Activated T-cell treated with anti-CD3 and anti-CD28 coated beads, Interleukin-2, amount 50 U/mL, for 72 hours (primary cell): Measurements from ENCODE around the gene RTP4. TPM values are rescaled to one million over a fixed set of nuclear protein-coding genes. Genes with fewer than 3 reads are reported as not detected.

ENCODE experiments used
- ATAC-seq, 2 donors: fragments of 150-1000 bp; cut with Tn5 transposase; replicated peaks in 1 of 2; 2 replicates each; pipeline ENCODE4 v1.10.0; 2021; ENCODE audit warnings: moderate library complexity in 2 of 2, mild to moderate bottlenecking in 1 of 2
- DNase-seq, 2 donors: peaks; one replicate each; pipeline ENCODE4 v3.0.0; 2021 to 2022; ENCODE audit warnings: mixed read lengths in 1 of 2
- H3K27ac Mint-ChIP-seq: one replicate; pipeline ENCODE4 v1.8.0; 2022; ENCODE audit warnings: mild to moderate bottlenecking, moderate library complexity, mixed read lengths
- H3K27me3 Mint-ChIP-seq: one replicate; pipeline ENCODE4 v1.8.0; 2022; ENCODE audit warnings: low read depth, mixed read lengths
- H3K36me3 Mint-ChIP-seq, 2 donors: one replicate each; pipeline ENCODE4 v1.8.0; 2022; ENCODE audit warnings: mixed read lengths in 2 of 2, mild to moderate bottlenecking in 1 of 2; ENCODE audit not compliant: insufficient read depth in 2 of 2
- H3K4me1 Mint-ChIP-seq: one replicate; pipeline ENCODE4 v1.8.0; 2022; ENCODE audit warnings: low read depth, mixed read lengths
- H3K4me3 Mint-ChIP-seq, 2 donors: one replicate each; pipeline ENCODE4 v1.8.0; 2022; ENCODE audit warnings: mild to moderate bottlenecking in 2 of 2, mixed read lengths in 2 of 2, moderate library complexity in 2 of 2
- H3K9me3 Mint-ChIP-seq, 2 donors: one replicate each; pipeline ENCODE4 v1.8.0; 2022; ENCODE audit warnings: mixed read lengths in 2 of 2
- total RNA-seq, 2 donors: library from RNA; stranded (reverse); gene quantifications; one replicate each; pipeline ENCODE4 v1.2.3, GENCODE V29; 2022

Gene RTP4
- total RNA-seq, 2 donors from 2014 or later = 2.8 to 3.4 TPM

GRCh38 chr3:187343670-187344069 is 24.5 kb upstream of the RTP4 start:
- ATAC-seq = no peak
- H3K36me3 Mint-ChIP-seq = no peaks in the 10 kb centered on the region
- H3K9me3 Mint-ChIP-seq = no peaks in the 10 kb centered on the region
- H3K4me3 Mint-ChIP-seq = no peak overlapping the region
- peaks cover 15% of the 10 kb centered on the region for H3K27me3 Mint-ChIP-seq
- peaks cover 4% of the 10 kb centered on the region for H3K4me1 Mint-ChIP-seq
- DNase-seq = no peak
- H3K27ac Mint-ChIP-seq = no peak overlapping the region

DNA sequence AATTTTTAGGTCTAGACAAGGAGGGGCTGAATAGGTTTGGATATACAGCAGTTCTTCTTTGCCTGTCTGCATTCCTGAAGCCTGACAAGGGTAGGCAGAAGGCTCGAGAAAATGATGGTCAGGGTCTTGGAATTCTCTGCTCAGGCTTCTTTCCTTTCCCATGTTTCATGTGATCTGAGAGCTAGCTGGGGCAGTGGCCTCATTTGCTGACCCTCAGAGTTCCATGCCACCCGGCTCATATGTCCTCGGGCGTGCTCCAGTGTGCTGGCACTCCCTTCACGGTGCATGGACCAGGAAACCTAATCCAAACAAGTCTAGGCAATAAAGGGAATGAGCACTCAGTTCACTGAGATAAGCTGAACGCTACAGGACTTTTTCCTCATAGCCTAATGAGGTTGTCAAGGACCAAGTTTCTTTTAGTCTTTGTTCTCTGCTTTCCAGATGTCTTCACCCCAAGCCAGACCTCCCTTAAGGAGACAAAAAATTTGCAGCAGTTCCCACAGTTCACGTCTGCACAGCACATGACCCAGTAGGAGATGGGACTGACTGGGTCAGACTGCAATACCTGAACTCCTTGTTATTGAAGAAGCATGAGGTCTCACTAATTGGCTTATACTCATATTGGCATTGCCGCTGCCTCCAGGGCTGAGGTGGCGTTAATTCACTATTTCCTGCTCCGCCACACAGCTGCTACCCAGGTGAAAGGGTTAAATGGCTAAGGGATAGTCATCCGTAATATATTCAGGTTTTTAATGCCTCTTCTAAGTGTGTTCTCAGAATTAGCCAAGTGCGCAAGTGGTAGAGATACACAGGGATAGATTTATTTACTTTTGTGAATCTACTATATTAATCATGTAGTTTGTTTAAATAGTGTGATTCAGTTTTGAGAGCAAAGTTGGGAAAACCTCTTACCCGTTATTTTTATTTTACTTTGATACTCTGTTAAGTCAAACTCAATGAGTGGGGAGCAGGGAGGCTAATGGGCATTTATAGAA is 15.3 kb upstream of the RTP4 start:
- Mint-ChIP-seq H3K27ac (no peak overlapping the region), H3K9me3 (no peaks in the 10 kb centered on the region), H3K36me3 (no peaks in the 10 kb centered on the region), H3K4me1 (no peaks in the 10 kb centered on the region), H3K4me3 (no peak overlapping the region), H3K27me3 (peaks cover 7% of the 10 kb centered on the region)
- no peak for ATAC-seq
- DNase-seq = no peak

GRCh38 chr3:187358068-187358467 is 10.1 kb upstream of the RTP4 start:
- no peak for DNase-seq
- no peaks in the 10 kb centered on the region for H3K27me3 Mint-ChIP-seq
- no peak overlapping the region for H3K27ac Mint-ChIP-seq
- H3K4me1 Mint-ChIP-seq = peaks cover 10% of the 10 kb centered on the region
- no peak for ATAC-seq
- H3K36me3 Mint-ChIP-seq = no peaks in the 10 kb centered on the region
- H3K4me3 Mint-ChIP-seq = no peak overlapping the region
- H3K9me3 Mint-ChIP-seq = no peaks in the 10 kb centered on the region

DNA sequence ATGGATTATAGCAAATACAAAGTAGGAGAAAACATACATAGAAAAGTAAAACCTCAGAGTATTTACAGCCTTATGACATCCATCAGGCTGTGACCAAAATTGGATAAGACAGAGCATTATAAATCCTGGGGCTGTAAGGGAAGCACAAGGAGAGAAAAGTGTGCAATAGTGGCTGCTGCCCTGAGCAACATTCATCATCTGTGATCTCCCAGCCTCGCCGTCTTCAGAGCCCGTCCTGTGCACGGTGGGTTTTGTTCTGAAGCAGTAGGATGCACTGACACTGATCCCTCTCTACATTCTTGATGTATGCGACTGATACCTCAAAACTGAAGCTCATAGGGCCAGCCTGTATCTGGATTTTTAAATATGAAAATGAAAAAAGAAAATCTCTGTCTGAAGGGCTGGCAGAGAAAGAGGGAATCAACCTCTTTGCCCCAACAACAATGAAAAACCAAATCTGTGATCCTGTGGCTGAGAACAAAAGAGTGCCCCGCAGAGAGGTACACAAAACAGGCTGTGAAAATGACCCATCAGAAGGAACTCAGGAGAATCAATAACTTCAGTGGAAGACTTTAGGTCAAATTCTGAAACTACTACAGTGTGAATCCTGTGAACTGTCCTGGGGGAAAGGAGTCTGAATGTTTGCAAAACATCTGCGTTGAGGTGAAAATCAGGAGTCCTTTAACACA is 8.2 kb upstream of the RTP4 start:
- ATAC-seq = no peak
- H3K36me3 Mint-ChIP-seq = no peaks in the 10 kb centered on the region
- H3K27me3 Mint-ChIP-seq = no peaks in the 10 kb centered on the region
- H3K4me3 Mint-ChIP-seq = no peak overlapping the region
- no peak for DNase-seq
- H3K4me1 Mint-ChIP-seq = peaks cover 10% of the 10 kb centered on the region
- no peak overlapping the region for H3K27ac Mint-ChIP-seq
- H3K9me3 Mint-ChIP-seq = no peaks in the 10 kb centered on the region

GRCh38 chr3:187360596-187360995 is 7.6 kb upstream of the RTP4 start:
- ATAC-seq (no peak), DNase-seq (no peak)
- no peak overlapping the region for H3K27ac Mint-ChIP-seq
- no peaks in the 10 kb centered on the region for H3K9me3 Mint-ChIP-seq
- H3K36me3 Mint-ChIP-seq = no peaks in the 10 kb centered on the region
- H3K4me3 Mint-ChIP-seq = no peak overlapping the region
- peaks cover 10% of the 10 kb centered on the region for H3K4me1 Mint-ChIP-seq
- no peaks in the 10 kb centered on the region for H3K27me3 Mint-ChIP-seq

GRCh38 chr3:187361835-187362234 is 6.3 kb upstream of the RTP4 start:
- ATAC-seq = peak; percentile 39 to 62
- Mint-ChIP-seq H3K9me3 (no peaks in the 10 kb centered on the region), H3K27me3 (no peaks in the 10 kb centered on the region), H3K4me3 (no peak overlapping the region), H3K27ac (no peak overlapping the region), H3K4me1 (peaks cover 10% of the 10 kb centered on the region), H3K36me3 (no peaks in the 10 kb centered on the region)
- no peak for DNase-seq

DNA sequence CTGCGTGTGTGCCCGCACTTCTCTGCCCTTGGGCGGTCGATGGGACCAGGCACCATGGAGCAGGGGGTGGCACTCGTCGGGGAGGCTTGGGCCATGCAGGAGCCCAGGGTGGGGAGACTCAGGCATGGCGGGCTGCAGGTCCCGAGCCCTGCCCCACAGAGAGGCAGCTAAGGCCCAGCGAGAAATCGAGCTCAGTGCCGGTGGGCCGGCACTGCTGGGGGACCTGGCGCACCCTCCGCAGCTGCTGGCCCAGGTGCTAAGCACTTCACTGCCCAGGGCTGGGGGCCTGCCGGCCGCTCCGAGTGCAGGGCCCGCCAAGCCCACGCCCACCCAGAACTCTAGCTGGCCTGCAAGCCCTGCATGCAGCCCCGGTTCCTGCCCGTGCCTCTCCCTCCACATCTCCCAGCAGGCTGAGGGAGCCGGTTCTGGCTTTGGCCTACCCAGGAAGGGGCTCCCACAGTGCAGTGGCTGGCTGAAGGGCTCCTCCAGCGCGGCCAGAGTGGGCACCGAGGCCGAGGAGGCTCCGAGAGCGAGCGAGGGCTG is 553 bp upstream of the RTP4 start:
- Mint-ChIP-seq H3K9me3 (no peaks in the 10 kb centered on the region), H3K27me3 (no peaks in the 10 kb centered on the region), H3K4me3 (peak overlapping the region; percentile 88 to 90), H3K36me3 (peaks cover 1 to 6% of the 10 kb centered on the region in 2 donors), H3K4me1 (peaks cover 22% of the 10 kb centered on the region), H3K27ac (peak overlapping the region; percentile 97)
- DNase-seq (no peak), ATAC-seq (peak in 1 of 2 donors; percentile 27)

- Mint-ChIP-seq H3K9me3 (no peaks in the 10 kb centered on the region), H3K27ac (peak overlapping the region; percentile 97), H3K4me3 (peak overlapping the region; percentile 88 to 90), H3K27me3 (no peaks in the 10 kb centered on the region), H3K36me3 (peaks cover 1 to 6% of the 10 kb centered on the region in 2 donors), H3K4me1 (peaks cover 21% of the 10 kb centered on the region)
- peak in 1 of 2 donors; percentile 24 for ATAC-seq
- no peak for DNase-seq
Measured at GRCh38 chr3:187369089-187369447, 883 bp downstream of the RTP4 start.

GRCh38 chr3:187370051-187370450 is 1.9 kb downstream of the RTP4 start:
- H3K36me3 Mint-ChIP-seq = peaks cover 4 to 6% of the 10 kb centered on the region in 2 donors
- H3K27me3 Mint-ChIP-seq = no peaks in the 10 kb centered on the region
- peaks cover 21% of the 10 kb centered on the region for H3K4me1 Mint-ChIP-seq
- peaks cover 2 to 3% of the 10 kb centered on the region in 2 donors for H3K9me3 Mint-ChIP-seq
- DNase-seq (no peak), ATAC-seq (no peak)
- H3K4me3 Mint-ChIP-seq = peak overlapping the region; percentile 42 to 67
- no peak overlapping the region for H3K27ac Mint-ChIP-seq

DNA sequence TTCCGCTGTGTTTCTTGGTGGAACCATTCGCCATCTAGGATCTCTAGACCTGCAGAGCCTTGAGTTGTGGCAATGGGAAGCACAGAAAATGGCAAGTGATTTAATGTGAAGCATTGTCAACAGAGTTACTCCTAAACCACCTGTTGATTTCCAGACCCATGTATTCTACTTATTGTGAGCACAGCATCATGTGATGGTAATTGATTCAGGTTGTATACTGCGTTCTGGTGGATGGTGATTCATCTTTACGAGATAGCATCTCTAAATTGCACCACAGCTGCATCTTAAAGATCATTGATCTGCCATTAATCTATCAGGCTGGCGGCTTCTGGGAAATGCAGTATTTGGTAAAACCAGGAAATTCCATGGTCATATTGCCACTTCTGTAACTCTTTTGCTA is 7.4 kb downstream of the RTP4 start:
- Mint-ChIP-seq H3K27ac (no peak overlapping the region), H3K27me3 (no peaks in the 10 kb centered on the region), H3K4me3 (no peak overlapping the region), H3K36me3 (peaks cover 3 to 6% of the 10 kb centered on the region in 2 donors), H3K4me1 (no peaks in the 10 kb centered on the region), H3K9me3 (peaks cover 2 to 7% of the 10 kb centered on the region in 2 donors)
- ATAC-seq (no peak), DNase-seq (no peak)

- Mint-ChIP-seq H3K9me3 (peaks cover 2 to 7% of the 10 kb centered on the region in 2 donors), H3K27me3 (peaks cover 6% of the 10 kb centered on the region), H3K36me3 (peaks cover 2 to 3% of the 10 kb centered on the region in 2 donors), H3K4me3 (no peak overlapping the region), H3K27ac (no peak overlapping the region), H3K4me1 (no peaks in the 10 kb centered on the region)
- DNase-seq (no peak), ATAC-seq (no peak)
Measured at GRCh38 chr3:187377842-187378241, 9.7 kb downstream of the RTP4 start.

DNA sequence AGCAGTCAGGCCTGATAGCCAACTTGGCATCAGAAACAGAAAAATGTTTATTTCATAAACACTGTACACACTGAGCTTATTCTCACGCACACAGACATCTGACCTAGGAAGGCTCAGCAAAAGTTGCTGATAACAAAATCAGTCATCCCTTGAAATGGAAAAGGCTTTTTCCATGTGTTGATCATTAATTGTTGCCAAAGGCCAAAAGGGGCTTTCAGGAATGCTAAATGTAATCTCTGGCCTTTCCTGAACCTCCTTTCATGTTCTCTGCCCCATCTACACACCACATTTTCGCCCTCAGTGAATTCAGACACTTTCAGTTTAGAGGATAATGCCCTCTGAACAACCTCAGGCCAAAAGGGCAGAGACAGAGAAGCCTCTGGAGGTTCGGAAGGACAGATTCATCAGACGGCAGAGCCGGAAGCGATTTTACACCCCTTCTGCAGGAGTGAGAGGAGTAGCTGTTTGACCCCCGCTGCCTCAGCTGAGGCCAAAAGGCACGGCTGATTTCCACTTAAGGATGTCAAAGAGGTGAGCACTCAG is 14.5 kb downstream of the RTP4 start:
- DNase-seq (no peak), ATAC-seq (no peak)
- H3K9me3 Mint-ChIP-seq = peaks cover 0 to 2% of the 10 kb centered on the region in 2 donors
- peaks cover 17% of the 10 kb centered on the region for H3K27me3 Mint-ChIP-seq
- no peak overlapping the region for H3K27ac Mint-ChIP-seq
- no peaks in the 10 kb centered on the region for H3K4me1 Mint-ChIP-seq
- H3K36me3 Mint-ChIP-seq = peaks cover 2% of the 10 kb centered on the region in 2 donors
- no peak overlapping the region for H3K4me3 Mint-ChIP-seq

DNA sequence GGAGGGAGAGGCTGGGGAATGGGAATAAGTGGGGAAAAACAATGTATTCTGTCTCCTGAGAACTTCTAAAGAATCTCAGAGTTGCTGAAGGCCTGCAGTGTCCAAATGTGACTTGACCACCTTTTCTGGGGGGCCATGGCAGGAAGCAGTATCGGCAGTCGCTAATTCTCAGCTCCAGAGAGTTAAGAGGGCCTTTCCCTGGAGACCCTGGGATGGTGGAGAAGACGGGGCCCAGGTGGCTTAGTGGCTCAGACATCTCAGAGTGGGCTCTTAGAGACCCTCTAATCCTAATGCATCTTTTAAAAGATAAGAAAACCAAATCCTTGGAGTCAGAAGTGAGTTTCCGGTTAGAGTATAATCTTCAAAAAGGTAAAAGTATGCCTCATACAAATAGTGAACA is 15.1 kb downstream of the RTP4 start:
- no peak overlapping the region for H3K27ac Mint-ChIP-seq
- H3K4me1 Mint-ChIP-seq = no peaks in the 10 kb centered on the region
- H3K4me3 Mint-ChIP-seq = no peak overlapping the region
- no peak for DNase-seq
- H3K27me3 Mint-ChIP-seq = peaks cover 19% of the 10 kb centered on the region
- ATAC-seq = no peak
- peaks cover 2 to 3% of the 10 kb centered on the region in 2 donors for H3K36me3 Mint-ChIP-seq
- H3K9me3 Mint-ChIP-seq = peaks cover 0 to 2% of the 10 kb centered on the region in 2 donors
